Keratinocyte (primary cell): ENCODE results near the gene CAP2. TPM values are rescaled to one million over a fixed set of nuclear protein-coding genes. Genes with fewer than 3 reads are reported as not detected.

ENCODE experiments used
- DNase-seq: peaks from one replicate; pipeline ENCODE4 v3.0.0-alpha.2; 2011; ENCODE audit warnings: low read depth, missing footprints, low spot score
- FAIRE-seq: peaks from 2 replicates; lab custom pipeline; 2011; peaks lifted over from hg19 to GRCh38; lab: Jason Lieb, UNC
- H2AFZ ChIP-seq: 2 replicates; pipeline ENCODE4 v1.6.0; 2012; ENCODE audit warnings: low read length, control low read depth, inconsistent platforms; ENCODE audit not compliant: control insufficient read depth
- H3K27ac ChIP-seq: 2 replicates; pipeline ENCODE4 v1.5.1; 2011; ENCODE audit warnings: low read length; ENCODE audit not compliant: control insufficient read depth, insufficient read depth
- H3K27me3 ChIP-seq: 3 replicates; pipeline ENCODE4 v1.6.0; 2011; ENCODE audit warnings: low read length; ENCODE audit not compliant: control insufficient read depth, insufficient read depth; ENCODE audit errors: extremely low read depth
- H3K36me3 ChIP-seq, 2 experiments: 2 replicates in 1 of 2; 3 replicates in 1 of 2; pipeline ENCODE4 v1.5.1; 2011; ENCODE audit warnings: low read length in 2 of 2, mild to moderate bottlenecking in 1 of 2; ENCODE audit not compliant: control insufficient read depth in 2 of 2, insufficient read depth in 2 of 2; ENCODE audit errors: extremely low read depth in 1 of 2
- H3K4me1 ChIP-seq: 3 replicates; pipeline ENCODE4 v1.5.1; 2011; ENCODE audit warnings: low read length; ENCODE audit not compliant: control insufficient read depth, insufficient read depth; ENCODE audit errors: extremely low read depth
- H3K4me2 ChIP-seq: 3 replicates; pipeline ENCODE4 v1.6.0; 2011; ENCODE audit warnings: low read depth, low read length; ENCODE audit not compliant: control insufficient read depth, insufficient read depth; ENCODE audit errors: extremely low read depth
- H3K4me3 ChIP-seq, 3 experiments: fragments of 200-600 bp in 1 of 3; sonication (generic) in 1 of 3; 2 replicates in 2 of 3; 3 replicates in 1 of 3; pipeline ENCODE4 v1.5.1; 2011 to 2016; ENCODE audit warnings: low read length in 3 of 3, mild to moderate bottlenecking in 3 of 3, control low read depth in 2 of 3, inconsistent platforms in 1 of 3, low read depth in 1 of 3, mixed read lengths in 1 of 3, mixed run types in 1 of 3, moderate library complexity in 1 of 3; ENCODE audit not compliant: control insufficient read depth in 2 of 3, insufficient read depth in 2 of 3; ENCODE audit errors: extremely low read depth in 1 of 3
- H3K79me2 ChIP-seq: 2 replicates; pipeline ENCODE4 v1.6.0; 2012; ENCODE audit warnings: low read length; ENCODE audit not compliant: control insufficient read depth, insufficient read depth
- H3K9ac ChIP-seq: 3 replicates; pipeline ENCODE4 v1.6.0; 2011; ENCODE audit warnings: low read length; ENCODE audit not compliant: control insufficient read depth, insufficient read depth; ENCODE audit errors: extremely low read depth
- H3K9me1 ChIP-seq: 3 replicates; pipeline ENCODE4 v1.6.0; 2011; ENCODE audit warnings: low read length; ENCODE audit not compliant: control insufficient read depth, insufficient read depth; ENCODE audit errors: extremely low read depth
- H3K9me3 ChIP-seq: 2 replicates; pipeline ENCODE4 v1.5.1; 2012; ENCODE audit warnings: low read depth, low read length; ENCODE audit not compliant: control insufficient read depth
- H4K20me1 ChIP-seq: 3 replicates; pipeline ENCODE4 v1.6.0; 2011; ENCODE audit warnings: low read length; ENCODE audit not compliant: control insufficient read depth, insufficient read depth; ENCODE audit errors: extremely low read depth
- CTCF ChIP-seq, 3 experiments: IDR thresholded peaks in 1 of 3; conservative IDR thresholded peaks in 1 of 3; optimal IDR thresholded peaks in 1 of 3; 2 replicates in 2 of 3; 3 replicates in 1 of 3; pipeline versions ENCODE3 to v1.5.1; 2011; ENCODE audit warnings: low read length in 3 of 3, mild to moderate bottlenecking in 3 of 3, moderate library complexity in 2 of 3, control low read depth in 1 of 3, inconsistent platforms in 1 of 3; ENCODE audit not compliant: insufficient read depth in 2 of 3; ENCODE audit errors: extremely low read depth in 1 of 3
- EZH2 ChIP-seq: IDR thresholded peaks from one replicate; pipeline ENCODE4 v1.6.1; 2012; ENCODE audit warnings: inconsistent platforms, mild to moderate bottlenecking, low read length, moderate library complexity
- dilution Hi-C: fragments of 300-500 bp; cut with MboI; formaldehyde crosslinking; loops from one replicate; pipeline ENCODE4 v1.7.0; 2020; ENCODE audit warnings: low sequenced_read_pairs; ENCODE audit not compliant: extremely low pct_ligation_motif_present
- polyA plus RNA-seq, 5 experiments: library from polyadenylated mRNA; depleted of rRNA in 3 of 5; stranded (reverse) in 3 of 5; stranded (forward) in 1 of 5; unstranded in 1 of 5; fragments of >200 nt; gene quantifications; 1 replicate in 1 of 5; 2 replicates in 3 of 5; 3 replicates in 1 of 5; pipeline versions ENCODE4 v1.2.1 to v1.2.3, GENCODE V29; 2011 to 2012; ENCODE audit warnings: missing spikeins in 2 of 5, low read depth in 1 of 5, low replicate concordance in 1 of 5

The CAP2 gene
- polyA plus RNA-seq, 1 donor (not counting 4 experiments of a cell fraction or from before 2014, with no cell fraction given) = 12.1 TPM

GRCh38 chr6:17405944-17406245, 12.5 kb downstream of the CAP2 start:
- Histone ChIP-seq H3K27me3 (no peaks in the 10 kb centered on the region), H2AFZ (no peak overlapping the region), H3K4me3 (no peak overlapping the region), H3K4me2 (no peak overlapping the region), H3K27ac (no peak overlapping the region), H3K36me3 (no peaks in the 10 kb centered on the region), H4K20me1 (no peaks in the 10 kb centered on the region), H3K9me3 (peaks cover 3% of the 10 kb centered on the region), H3K79me2 (peaks cover 11% of the 10 kb centered on the region), H3K9ac (no peak overlapping the region), H3K9me1 (no peaks in the 10 kb centered on the region), H3K4me1 (no peaks in the 10 kb centered on the region)
- no peak for FAIRE-seq
- dilution Hi-C loops = no loop called here
- TF ChIP-seq CTCF (optimal IDR thresholded peaks at IDR 0.05 in 1 of 3, IDR thresholded peaks at IDR 0.05 in 1 of 3, conservative IDR thresholded peaks at IDR 0.05 in 1 of 3; ENCODE audit: extremely low read depth in 1 of 3, insufficient read depth in 2 of 3, low read length in 3 of 3) = no peak
- TF ChIP-seq EZH2 = no peak
- no peak for DNase-seq

- H3K4me3 ChIP-seq = no peak overlapping the region
- H3K36me3 ChIP-seq = no peaks in the 10 kb centered on the region
- H3K9ac ChIP-seq = no peak overlapping the region
- no peak overlapping the region for H3K27ac ChIP-seq
- H3K79me2 ChIP-seq = peaks cover 12% of the 10 kb centered on the region
- no peaks in the 10 kb centered on the region for H3K27me3 ChIP-seq
- TF ChIP-seq CTCF (optimal IDR thresholded peaks at IDR 0.05 in 1 of 3, IDR thresholded peaks at IDR 0.05 in 1 of 3, conservative IDR thresholded peaks at IDR 0.05 in 1 of 3; ENCODE audit: extremely low read depth in 1 of 3, insufficient read depth in 2 of 3, low read length in 3 of 3) = no peak
- no peak for TF ChIP-seq EZH2
- no peak overlapping the region for H3K4me2 ChIP-seq
- H3K9me3 ChIP-seq = peaks cover 3% of the 10 kb centered on the region
- no peak for DNase-seq
- no peak overlapping the region for H2AFZ ChIP-seq
- H4K20me1 ChIP-seq = no peaks in the 10 kb centered on the region
- H3K9me1 ChIP-seq = no peaks in the 10 kb centered on the region
- no peaks in the 10 kb centered on the region for H3K4me1 ChIP-seq
- dilution Hi-C loops = no loop called here
- FAIRE-seq = no peak
Observed at GRCh38 chr6:17408081-17408480, 14.7 kb downstream of the CAP2 start.
